HG03521 (cell line): ENCODE data around the gene MED13L.

ENCODE experiments used
- ATAC-seq: cut with Tn5 transposase; IDR thresholded peaks from one replicate; pipeline ENCODE4 v1.9.1; 2021; ENCODE audit warnings: mild to moderate bottlenecking, moderate library complexity; ENCODE audit not compliant: unreplicated experiment

The MED13L gene

DNA sequence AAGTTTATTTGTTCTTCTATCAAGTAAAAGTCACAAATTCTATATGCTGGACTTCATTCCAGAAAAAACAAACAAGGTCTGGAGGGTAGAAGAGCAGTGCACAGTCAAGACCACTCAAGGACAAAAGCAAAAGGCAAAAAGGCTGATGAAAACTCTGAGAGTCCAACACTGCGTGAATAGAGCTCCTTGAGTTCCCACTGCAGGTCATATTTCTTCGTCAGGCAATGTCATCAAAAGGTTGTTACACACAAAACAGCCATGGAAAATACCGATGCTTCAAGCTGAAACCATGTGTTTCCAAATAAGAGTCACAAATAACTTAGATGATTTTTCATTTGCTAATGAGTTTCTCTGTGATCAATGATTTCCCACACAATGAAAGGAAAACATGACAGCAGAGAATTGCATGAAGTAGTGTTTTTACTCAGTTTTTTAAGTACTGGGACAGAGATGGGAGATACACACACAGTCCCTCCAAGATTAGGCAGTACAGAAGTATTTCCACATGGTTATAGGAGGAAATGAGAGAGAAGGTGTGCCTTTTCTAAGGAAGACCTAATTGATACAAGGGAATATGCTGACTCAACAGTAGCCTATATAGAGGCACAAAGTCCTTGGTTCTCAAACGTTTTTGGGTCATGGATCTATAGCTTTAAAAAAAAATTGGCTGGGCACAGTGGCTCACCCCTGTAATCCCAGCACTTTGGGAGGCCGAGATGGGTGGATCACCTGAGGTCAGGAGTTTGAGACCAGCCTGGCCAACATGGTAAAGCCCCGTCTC is 177.7 kb downstream of the MED13L start:
- ATAC-seq, result no peak

DNA sequence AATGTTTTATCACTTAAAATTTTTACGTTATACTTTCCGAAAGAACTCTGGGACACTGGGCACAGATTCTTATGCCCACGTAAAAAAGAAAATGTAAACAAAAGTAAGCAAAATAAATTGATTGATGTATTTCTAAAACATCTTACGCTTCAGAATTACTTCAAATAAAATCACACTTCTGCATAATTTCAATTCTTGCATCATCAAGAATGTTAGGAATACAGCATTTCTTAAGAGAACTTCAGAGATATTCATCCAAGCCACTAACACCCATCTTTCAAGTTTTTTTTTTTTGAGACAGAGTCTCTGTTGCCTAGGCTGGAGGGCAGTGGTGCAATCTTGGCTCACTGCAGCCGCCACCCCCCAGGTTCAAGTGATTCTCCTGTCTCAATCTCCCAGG is 180.6 kb downstream of the MED13L start:
- ATAC-seq, result no peak

DNA sequence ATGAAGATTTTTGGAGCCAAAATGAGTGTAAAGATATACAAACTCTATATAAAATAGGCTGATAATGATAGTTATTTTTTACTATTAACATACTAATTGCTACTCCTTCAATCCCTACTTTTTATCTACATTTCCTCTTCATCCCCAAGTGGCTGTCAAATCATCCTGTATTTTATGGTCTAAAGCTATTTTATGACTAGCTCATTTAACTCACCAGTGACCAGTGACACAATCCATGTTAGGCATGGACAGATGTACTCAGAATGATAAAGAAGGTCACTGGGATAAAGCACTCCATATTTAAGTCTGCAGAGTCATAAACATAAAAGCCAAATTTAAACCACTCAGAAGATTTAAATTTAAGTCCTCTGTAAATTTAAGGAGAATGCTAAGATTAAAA is 183.0 kb downstream of the MED13L start:
- ATAC-seq, result no peak

DNA sequence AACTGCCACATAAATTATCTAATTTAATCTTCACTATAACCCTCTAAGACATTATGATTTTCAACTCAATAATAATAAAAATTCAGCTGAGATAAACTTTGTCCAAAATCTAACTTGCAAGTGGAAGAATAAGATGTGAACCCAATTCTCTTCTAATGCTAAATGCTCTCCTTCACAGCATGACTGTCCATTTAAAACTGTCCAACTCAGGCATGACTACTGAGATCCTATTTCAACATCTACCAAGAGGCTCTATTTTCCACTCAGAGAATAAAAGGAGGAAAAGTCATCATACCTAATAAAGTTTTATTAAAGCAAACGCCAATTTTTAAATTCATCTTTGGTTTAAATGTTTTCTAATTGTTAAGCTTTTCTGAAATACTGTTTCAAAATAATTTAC is 183.6 kb downstream of the MED13L start:
- no peak for ATAC-seq

DNA sequence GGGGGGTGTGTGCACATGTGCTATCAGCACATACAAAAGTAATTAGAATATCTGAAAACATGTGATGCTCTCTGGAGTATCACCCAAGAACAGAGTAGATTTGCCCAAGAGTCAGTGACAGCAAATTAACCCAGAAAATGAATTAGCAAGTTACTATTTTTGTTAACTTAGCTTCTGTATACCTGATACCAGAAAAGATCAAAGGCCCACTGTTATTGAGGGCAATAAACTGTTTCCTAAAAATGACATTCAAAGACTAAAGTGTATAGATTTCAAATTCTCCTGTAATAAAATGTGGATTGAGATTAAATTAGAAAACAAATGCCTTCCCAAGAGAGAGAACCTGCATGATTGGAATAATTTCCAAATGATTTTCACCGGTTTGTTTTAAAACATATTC is 184.7 kb downstream of the MED13L start:
- ATAC-seq, result no peak

DNA sequence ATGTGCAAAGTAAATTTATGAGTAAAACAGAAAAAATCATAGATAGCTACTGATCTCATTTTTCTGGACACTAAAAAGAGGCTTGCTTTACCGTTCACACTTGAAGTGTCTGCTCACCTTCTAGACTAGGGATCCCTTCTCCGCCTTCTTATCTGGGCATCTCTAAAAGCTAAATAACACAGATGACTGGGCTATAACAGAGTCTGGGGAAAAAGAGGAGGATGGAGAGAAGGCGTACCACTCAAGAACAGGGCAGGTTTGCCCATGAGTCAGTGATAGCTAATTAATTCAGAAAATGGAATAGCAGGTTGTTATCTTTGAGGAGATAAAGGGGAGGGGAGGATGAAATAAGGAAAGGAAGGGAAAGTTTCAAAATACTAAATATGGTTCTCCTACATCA is 185.3 kb downstream of the MED13L start:
- ATAC-seq, result no peak

DNA sequence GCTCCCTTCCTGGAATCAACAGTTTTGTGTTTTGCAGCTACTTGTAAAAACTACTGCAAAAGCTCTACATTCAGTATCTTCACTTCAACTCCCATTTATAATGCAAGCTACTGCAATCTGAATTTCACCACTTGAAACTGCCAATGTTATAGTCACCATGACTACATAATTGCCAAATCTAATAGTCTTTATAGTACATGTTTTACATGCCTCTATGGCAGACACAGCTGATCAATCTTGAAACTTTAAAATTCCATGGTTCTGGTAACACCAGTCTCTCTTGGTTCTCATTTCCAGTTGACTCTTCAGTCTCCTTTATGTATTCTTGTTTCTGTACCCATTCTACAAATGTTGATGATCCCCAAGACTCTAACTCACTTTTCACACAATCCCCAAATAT is 185.9 kb downstream of the MED13L start:
- no peak for ATAC-seq

DNA sequence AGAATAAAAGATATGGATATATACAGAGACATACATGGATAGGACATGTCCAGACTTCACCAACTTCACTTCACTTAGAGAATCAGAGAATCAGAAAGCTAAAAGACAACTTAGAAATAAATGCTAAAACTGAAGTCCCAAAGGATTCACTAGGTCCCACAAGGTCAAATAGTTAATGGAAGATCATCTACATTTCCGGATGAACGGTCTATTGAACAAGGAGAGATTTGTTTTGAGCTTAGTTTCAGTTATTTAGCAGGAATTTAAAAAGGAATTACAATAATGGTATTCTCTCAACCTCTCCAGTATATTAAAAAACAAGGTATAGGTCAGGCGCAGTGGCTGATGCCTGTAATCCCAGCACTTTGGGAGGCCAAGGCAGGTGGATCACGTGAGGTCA is 187.0 kb downstream of the MED13L start:
- no peak for ATAC-seq

DNA sequence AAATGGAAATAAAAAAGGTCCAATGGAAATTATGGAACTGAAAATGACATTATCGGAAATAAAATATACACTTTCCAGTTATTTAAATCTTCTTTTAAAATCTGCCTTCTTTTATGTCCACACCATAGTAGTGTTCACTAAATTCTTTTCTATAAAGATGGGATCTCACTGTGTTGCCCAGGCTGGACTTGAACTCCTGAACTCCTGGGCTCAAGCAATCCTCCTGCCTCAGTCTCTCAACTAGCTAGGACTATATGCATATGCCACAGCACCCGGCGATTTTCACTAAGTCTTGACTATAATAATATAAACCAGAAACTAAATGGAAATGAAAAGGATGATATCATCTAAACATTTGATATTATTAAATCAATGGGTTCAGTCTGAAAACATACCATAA is 188.4 kb downstream of the MED13L start:
- ATAC-seq, result no peak

DNA sequence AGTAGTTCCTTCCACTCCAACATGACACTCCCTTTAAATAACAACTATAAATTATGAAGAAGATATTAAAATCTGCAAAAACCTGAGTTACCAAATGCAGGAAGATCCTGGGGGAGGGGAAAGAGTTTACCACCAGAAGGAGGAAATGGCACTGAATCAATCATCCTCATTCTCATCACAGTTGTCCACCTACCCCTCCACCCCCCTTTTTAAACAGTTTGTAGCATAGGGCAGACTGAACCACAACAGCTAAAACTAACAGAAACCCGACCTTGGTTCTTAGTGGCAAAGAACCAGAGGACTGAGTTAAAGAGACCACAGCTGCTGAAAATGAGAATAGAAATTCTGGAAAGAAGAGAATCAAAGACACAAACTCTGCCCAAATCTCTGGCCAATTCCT is 189.5 kb downstream of the MED13L start:
- no peak for ATAC-seq

DNA sequence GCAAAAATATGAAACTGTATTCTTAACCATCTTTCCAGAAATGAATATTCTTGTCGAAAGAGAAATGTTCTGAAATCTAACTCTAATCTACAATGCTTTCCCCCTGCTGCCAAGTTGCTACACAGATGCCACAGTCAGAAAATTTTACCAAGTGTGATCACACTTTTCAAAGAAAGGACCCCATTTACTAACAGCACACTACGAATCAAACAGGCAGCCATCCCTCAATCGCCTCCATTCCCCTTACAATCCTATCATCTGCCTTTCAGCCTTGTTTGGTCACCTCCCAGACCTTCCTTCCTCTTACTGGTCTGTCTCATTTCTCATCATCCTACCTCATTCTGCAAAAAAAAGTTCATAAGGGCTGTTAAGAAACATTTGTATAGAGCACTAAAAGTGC is 190.1 kb downstream of the MED13L start:
- no peak for ATAC-seq

DNA sequence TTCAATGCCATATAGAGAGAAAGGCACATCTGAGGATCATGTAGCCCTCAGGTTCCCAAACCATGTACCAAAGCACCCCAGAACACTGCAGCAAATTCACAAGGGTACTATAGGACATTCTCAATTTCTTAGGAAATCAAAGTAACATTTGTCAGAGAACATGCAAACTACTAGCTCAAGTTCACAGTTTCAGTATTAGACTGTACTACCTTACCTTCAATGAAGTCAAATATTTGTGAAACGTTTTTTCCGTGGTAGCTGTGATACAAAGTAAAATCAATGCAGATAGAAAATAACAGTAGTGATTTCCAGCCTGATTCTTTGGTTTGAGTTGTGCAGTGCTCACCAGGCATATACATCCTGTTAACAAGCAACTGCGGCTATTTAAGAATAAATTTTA is 197.1 kb downstream of the MED13L start:
- ATAC-seq, result no peak

DNA sequence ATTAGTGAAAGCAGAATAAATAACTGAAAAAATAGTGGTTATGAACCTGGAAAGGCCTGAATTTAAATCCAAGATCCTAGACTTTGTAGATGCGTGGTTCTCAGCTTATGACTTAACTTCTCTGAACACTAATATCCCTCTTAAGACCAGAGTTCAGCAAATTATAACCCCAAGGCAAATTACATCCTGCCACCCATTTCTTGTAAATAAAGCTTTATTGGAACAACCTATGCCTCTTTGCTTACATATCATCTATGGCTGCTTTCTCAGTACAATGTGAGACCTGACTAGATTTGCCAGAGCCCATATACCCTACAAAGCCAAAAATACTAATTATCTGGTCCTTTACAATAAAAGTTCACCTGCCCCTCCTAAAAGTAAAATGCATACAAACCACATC is 199.1 kb downstream of the MED13L start:
- no peak for ATAC-seq

DNA sequence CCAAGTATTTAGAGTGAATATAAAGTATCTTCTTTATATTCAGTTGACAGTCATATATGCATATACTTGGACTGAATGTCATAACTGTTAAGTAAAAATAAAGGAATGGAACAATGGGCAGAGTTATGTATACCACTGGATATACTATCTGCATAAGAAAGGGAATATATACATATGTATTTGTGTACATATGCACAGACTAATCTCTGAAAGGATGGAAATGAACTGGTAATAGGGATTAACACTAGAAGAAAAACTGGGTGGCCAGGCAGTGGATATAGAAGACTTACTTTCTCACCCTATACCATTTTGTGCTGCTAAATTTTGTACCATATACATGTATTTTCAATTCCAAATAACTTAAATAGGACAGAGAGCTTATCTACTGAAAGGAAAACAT is 200.1 kb downstream of the MED13L start:
- ATAC-seq, result no peak

DNA sequence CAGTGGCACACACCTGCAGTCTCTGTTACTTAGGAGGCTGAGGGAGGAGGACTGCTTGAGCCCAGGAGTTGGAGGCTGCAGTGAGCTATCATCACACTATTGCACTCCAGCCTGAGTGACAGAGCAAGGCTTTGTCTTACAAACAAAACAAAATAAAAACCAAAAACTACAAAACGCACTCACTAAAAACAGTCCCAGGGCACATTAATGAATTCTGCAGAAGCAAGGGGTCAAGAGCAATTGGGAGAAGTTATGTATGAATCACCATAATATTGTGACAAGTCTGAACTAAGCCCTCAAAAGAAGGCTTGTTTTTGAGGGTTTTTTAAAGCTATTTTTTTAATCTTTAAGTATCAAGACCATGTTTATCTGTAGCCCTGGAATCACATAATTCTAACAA is 201.1 kb downstream of the MED13L start:
- ATAC-seq, result no peak

DNA sequence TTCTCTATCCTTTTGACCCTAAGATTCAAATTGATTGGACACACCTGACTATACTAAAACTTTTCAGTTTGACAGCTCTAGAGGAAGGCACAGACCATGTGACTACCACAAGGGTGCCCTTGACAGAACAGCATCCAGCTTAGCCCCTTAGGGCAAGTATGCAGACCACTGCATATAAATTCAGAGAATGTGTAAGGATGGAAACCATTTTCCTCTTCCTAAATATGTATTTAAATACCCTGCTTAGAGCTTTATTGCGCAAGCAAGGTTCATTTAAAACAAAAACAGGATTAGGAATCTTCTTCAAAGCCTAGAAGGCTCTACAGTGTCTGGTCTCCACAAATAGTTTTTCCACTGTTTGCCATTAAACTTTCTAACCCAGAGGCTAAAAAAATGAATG is 202.8 kb downstream of the MED13L start:
- no peak for ATAC-seq

DNA sequence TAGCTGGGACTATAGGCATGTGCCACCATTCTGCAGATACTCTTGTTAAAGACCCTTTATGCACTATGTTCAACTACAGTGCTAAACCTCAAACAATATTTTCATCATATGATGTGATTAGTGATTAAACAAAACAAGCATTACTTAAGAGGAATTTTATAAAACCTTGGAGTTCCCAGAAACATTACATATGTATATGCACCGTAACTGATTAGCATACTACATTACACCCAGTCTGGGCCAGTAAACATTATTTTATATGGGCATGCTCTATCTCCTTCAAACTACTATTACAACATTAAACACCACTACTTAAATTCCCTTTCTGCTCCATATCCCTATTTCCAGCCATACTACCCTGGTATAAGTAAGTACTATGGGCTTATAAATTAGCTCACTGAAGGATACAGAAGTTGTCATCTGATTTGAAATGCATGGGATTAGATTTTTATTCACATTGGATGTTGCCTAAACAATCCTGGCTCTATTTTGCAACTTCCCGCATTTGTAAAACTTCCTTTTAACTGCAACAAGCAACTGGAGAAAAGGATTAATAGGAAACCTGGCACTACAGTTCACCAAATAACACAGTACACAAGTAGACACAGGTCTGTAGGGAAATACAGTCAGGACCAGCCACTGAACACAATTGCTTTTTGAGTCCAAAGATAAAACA is 205.8 kb downstream of the MED13L start:
- ATAC-seq, result no peak

DNA sequence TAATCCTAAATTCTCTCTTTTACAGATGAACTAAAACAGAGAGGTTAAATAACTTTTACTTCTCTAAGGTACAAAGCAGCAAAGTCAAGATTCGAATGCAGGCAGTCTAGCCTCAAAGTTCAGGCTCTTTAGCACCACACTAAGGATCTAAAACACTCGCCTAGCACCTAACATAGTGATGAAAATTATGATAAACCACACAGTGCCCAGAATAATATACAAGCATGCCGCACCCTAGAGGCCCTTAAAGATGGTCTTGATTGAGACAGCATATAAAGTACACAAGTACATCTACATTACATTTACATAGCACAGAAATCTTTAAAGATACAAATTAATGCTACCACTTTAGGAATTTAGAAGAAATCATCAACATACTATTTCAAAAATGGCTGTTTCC is 207.0 kb downstream of the MED13L start:
- ATAC-seq, result no peak

DNA sequence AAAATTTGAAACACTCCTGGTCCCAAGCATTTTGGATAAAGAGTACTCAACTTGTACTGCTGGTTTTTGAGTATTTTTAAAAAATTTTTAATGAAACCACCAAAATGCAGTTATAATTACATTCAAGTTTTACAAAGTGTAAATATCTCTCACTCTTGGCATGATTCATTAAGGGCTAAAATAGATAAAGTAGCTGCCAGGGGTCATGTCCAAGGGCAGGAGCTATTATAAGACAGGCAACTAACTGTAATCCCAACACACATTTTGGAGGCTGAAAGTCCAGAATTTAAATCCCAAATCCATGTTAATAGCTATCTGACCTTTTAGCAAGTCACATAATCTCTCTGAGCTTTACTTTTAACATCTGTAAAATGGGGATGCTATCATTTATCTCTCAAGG is 207.6 kb downstream of the MED13L start:
- ATAC-seq, result no peak

DNA sequence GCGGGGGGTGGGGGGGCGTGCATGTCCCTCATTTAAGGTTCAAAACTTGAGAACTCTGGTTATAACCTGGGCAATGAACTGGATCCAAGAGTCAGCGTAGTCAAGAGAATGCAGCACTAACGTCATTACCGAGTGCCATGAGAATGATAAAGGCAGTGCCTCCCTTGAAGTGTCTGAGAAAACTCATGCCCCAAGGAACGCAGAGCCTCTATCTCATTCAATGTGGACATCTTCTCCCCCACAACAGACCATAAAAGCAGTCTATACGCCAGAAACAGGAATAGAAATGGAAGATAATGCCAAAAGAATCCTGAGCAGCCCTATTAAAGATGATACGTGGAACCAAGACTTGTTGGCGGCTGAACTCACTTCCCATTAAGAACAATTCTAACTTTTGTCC is 208.6 kb downstream of the MED13L start:
- ATAC-seq, result no peak

DNA sequence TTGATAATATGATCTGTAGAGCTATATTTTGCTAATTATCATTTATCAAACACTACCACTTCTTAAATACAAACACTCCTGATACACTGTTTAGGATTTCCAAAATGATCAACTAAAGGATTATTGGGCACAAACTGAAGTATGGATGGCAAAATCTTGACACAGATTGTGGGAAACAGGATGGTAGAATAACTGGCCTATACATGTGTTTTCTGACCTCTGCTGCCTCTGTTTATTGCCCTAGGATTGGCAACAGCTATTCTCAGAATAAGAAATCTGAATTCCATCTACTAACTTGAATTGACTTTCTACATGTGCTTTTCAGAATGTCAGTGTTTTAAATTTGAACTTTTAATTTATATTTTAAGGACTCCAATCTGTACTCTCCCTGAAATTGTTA is 209.1 kb downstream of the MED13L start:
- no peak for ATAC-seq

DNA sequence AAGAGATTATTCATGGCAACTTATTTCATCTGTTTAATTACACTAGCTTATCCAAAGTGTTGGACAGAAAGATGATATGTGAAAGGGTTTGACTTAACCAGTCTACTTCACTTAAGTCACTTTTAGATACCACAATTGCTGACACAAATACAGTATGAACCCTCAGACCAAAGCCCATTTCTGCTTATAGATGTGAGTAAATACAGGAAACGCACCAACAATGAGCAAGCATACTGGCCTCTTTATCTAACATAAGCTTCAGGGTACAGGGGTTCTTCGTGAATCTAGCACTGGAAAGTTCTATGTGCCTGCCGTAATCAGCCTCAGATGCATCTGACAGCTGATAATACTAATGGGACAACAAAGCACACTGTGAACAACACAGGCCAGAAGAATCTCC is 209.6 kb downstream of the MED13L start:
- no peak for ATAC-seq
